ENCODE results near the gene ASB16. TPM values are rescaled to one million over a fixed set of nuclear protein-coding genes. Genes with fewer than 3 reads are reported as not detected.

The ASB16 gene
- total RNA-seq, 1 experiment from 2014 or later = 0.11 TPM

DNA sequence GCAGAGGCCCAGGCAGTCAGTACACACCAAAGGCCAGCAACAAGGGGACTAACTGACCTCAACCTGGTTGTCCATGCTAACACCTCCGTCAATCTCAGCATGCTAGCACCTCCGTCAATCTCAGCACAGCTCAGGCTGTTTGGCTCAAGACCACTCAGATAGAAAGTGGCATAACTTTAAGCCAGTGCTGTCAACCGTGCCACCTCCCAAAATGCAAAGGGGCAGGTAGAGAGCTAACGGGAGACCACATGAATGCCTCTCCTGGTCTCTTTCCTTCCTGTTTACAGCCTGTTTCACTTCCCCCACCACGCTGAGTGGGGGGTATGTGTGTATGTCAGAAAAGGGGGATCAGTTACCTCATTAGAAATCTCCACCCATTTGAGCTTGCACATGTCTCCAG is 45.7 kb downstream of the ASB16 start (continued):
- TF ChIP-seq, protein P1, sequence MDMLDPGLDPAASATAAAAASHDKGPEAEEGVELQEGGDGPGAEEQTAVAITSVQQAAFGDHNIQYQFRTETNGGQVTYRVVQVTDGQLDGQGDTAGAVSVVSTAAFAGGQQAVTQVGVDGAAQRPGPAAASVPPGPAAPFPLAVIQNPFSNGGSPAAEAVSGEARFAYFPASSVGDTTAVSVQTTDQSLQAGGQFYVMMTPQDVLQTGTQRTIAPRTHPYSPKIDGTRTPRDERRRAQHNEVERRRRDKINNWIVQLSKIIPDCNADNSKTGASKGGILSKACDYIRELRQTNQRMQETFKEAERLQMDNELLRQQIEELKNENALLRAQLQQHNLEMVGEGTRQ (CRISPR knock-in tag; IDR thresholded peaks at IDR 0.05) = no peak
- TF ChIP-seq, protein P2, sequence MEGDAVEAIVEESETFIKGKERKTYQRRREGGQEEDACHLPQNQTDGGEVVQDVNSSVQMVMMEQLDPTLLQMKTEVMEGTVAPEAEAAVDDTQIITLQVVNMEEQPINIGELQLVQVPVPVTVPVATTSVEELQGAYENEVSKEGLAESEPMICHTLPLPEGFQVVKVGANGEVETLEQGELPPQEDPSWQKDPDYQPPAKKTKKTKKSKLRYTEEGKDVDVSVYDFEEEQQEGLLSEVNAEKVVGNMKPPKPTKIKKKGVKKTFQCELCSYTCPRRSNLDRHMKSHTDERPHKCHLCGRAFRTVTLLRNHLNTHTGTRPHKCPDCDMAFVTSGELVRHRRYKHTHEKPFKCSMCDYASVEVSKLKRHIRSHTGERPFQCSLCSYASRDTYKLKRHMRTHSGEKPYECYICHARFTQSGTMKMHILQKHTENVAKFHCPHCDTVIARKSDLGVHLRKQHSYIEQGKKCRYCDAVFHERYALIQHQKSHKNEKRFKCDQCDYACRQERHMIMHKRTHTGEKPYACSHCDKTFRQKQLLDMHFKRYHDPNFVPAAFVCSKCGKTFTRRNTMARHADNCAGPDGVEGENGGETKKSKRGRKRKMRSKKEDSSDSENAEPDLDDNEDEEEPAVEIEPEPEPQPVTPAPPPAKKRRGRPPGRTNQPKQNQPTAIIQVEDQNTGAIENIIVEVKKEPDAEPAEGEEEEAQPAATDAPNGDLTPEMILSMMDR (IDR thresholded peaks at IDR 0.05) = no peak
- TF ChIP-seq FOXK1 (CRISPR knock-in tag; IDR thresholded peaks at IDR 0.05) (no peak), TEAD4 (CRISPR knock-in tag; IDR thresholded peaks at IDR 0.05) (no peak), EMX1 (CRISPR knock-in tag; IDR thresholded peaks at IDR 0.05) (no peak), CBFB (CRISPR knock-in tag; IDR thresholded peaks at IDR 0.05; ENCODE audit: low read depth) (no peak), JAZF1 (CRISPR knock-in tag; IDR thresholded peaks at IDR 0.05) (no peak), ATF1 (CRISPR knock-in tag; IDR thresholded peaks at IDR 0.05) (no peak), NR1H2 (CRISPR knock-in tag; IDR thresholded peaks at IDR 0.05) (no peak)

DNA sequence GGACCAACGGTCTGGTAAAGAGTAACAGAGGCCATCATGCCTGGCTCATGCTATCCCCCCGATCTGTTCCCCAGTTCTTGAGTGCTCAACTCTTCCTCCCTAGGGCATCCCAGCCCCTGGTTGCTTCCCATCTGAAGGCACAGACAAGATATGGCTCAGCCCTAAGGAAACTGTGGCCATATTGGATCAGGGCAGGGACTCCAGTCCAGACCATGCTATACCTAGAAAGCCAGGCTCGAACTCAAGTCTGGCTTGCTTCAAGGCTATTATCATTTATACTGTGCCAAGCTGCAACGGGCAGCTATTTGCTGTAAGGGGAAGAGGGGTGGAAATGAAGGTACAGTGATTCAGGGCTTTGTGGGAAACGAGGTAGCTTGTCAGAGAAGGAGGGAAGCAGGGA is 46.2 kb downstream of the ASB16 start:
- DNase-seq (ENCODE audit: low spot score) = no peak
- Mint-ChIP-seq H3K27me3 (ENCODE audit: low read depth) (no peaks in the 10 kb centered on the region), H3K9me3 (no peaks in the 10 kb centered on the region), H3K36me3 (peaks cover 41% of the 10 kb centered on the region), H3K4me1 (peaks cover 14% of the 10 kb centered on the region), H3K4me3 (peak overlapping the region; percentile 82), H3K27ac (0 out of 2 replicates have a peak overlapping the region, but pooled peaks have one; percentile 7)
- ChIA-PET CTCF (interaction anchor here (0.7 to 2.5 kb wide), 3 partner anchors 13 to 139 kb away, joined by 3 to 12 read pairs (median 7); partner anchors contain the start of gene GRN), POLR2A (no interaction called here)
- ATAC-seq = no peak
- TF ChIP-seq SMAD4 (CRISPR knock-in tag; IDR thresholded peaks at IDR 0.05) (no peak), KAT7 (CRISPR knock-in tag; IDR thresholded peaks at IDR 0.05; ENCODE audit: borderline replicate concordance) (no peak), SMAD3 (CRISPR knock-in tag; IDR thresholded peaks at IDR 0.05; ENCODE audit: borderline replicate concordance) (no peak), ZNF317 (CRISPR knock-in tag; IDR thresholded peaks at IDR 0.05; ENCODE audit: borderline replicate concordance, low read depth) (no peak), OVOL2 (CRISPR knock-in tag; IDR thresholded peaks at IDR 0.05; ENCODE audit: borderline replicate concordance) (no peak), NR1H2 (CRISPR knock-in tag; IDR thresholded peaks at IDR 0.05) (no peak), AFF4 (CRISPR knock-in tag; IDR thresholded peaks at IDR 0.05; ENCODE audit: borderline replicate concordance) (no peak), IRF2 (CRISPR knock-in tag; IDR thresholded peaks at IDR 0.05; ENCODE audit: borderline replicate concordance, low read depth) (no peak), USF1 (CRISPR knock-in tag; IDR thresholded peaks at IDR 0.05) (no peak), NFE2L1 (CRISPR knock-in tag; IDR thresholded peaks at IDR 0.05) (no peak), E2F1 (CRISPR knock-in tag; IDR thresholded peaks at IDR 0.05) (no peak), ELF4 (CRISPR knock-in tag; IDR thresholded peaks at IDR 0.05; ENCODE audit: low read depth) (no peak), TCF7 (CRISPR knock-in tag; IDR thresholded peaks at IDR 0.05; ENCODE audit: low read depth) (no peak)
- TF ChIP-seq, protein P1 (CRISPR knock-in tag; IDR thresholded peaks at IDR 0.05) = no peak
